Measurements from ENCODE around the gene TMX1. TPM values are rescaled to one million over a fixed set of nuclear protein-coding genes. Genes with fewer than 3 reads are reported as not detected.

TMX1 gene
- total RNA-seq, 4 donors from 2014 or later, result 17.1 to 33.0 (median 21.8) TPM

- Histone ChIP-seq H3K4me3 (no peak overlapping the region), H3K4me1 (peaks cover 23% of the 10 kb centered on the region), H3K27ac (no peak overlapping the region), H3K9me3 (no peaks in the 10 kb centered on the region), H3K27me3 (no peaks in the 10 kb centered on the region), H3K36me3 (peaks cover 17% of the 10 kb centered on the region)
- TF ChIP-seq, protein P1, sequence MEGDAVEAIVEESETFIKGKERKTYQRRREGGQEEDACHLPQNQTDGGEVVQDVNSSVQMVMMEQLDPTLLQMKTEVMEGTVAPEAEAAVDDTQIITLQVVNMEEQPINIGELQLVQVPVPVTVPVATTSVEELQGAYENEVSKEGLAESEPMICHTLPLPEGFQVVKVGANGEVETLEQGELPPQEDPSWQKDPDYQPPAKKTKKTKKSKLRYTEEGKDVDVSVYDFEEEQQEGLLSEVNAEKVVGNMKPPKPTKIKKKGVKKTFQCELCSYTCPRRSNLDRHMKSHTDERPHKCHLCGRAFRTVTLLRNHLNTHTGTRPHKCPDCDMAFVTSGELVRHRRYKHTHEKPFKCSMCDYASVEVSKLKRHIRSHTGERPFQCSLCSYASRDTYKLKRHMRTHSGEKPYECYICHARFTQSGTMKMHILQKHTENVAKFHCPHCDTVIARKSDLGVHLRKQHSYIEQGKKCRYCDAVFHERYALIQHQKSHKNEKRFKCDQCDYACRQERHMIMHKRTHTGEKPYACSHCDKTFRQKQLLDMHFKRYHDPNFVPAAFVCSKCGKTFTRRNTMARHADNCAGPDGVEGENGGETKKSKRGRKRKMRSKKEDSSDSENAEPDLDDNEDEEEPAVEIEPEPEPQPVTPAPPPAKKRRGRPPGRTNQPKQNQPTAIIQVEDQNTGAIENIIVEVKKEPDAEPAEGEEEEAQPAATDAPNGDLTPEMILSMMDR (IDR thresholded peaks at IDR 0.05), result no peak
- TF ChIP-seq EP300 (IDR thresholded peaks at IDR 0.05) (no peak), POLR2AphosphoS5 (IDR thresholded peaks at IDR 0.05) (no peak), POLR2A (IDR thresholded peaks at IDR 0.05) (no peak)
- no peak for DNase-seq (ENCODE audit: low spot score in 2 of 2)
- WGBS, result 95% methylated on average over 5 of the region's 5 CpGs
These were observed 4.5 kb downstream of the TMX1 start for GRCh38 chr14:51244591-51244990.

- H3K9me3 ChIP-seq, result no peaks in the 10 kb centered on the region
- peaks cover 32% of the 10 kb centered on the region for H3K36me3 ChIP-seq
- WGBS, result 73% methylated on average over 4 of the region's 4 CpGs
- TF ChIP-seq, protein P1 (IDR thresholded peaks at IDR 0.05), result no peak
- no peak for TF ChIP-seq EP300 (IDR thresholded peaks at IDR 0.05)
- no peak for TF ChIP-seq POLR2A (IDR thresholded peaks at IDR 0.05)
- no peak for TF ChIP-seq POLR2AphosphoS5 (IDR thresholded peaks at IDR 0.05)
- peaks cover 22% of the 10 kb centered on the region for H3K4me1 ChIP-seq
- DNase-seq (ENCODE audit: low spot score in 2 of 2), result no peak
- no peak overlapping the region for H3K4me3 ChIP-seq
- no peak overlapping the region for H3K27ac ChIP-seq
- no peaks in the 10 kb centered on the region for H3K27me3 ChIP-seq
These were observed 6.0 kb downstream of the TMX1 start for GRCh38 chr14:51246032-51246431.

DNA sequence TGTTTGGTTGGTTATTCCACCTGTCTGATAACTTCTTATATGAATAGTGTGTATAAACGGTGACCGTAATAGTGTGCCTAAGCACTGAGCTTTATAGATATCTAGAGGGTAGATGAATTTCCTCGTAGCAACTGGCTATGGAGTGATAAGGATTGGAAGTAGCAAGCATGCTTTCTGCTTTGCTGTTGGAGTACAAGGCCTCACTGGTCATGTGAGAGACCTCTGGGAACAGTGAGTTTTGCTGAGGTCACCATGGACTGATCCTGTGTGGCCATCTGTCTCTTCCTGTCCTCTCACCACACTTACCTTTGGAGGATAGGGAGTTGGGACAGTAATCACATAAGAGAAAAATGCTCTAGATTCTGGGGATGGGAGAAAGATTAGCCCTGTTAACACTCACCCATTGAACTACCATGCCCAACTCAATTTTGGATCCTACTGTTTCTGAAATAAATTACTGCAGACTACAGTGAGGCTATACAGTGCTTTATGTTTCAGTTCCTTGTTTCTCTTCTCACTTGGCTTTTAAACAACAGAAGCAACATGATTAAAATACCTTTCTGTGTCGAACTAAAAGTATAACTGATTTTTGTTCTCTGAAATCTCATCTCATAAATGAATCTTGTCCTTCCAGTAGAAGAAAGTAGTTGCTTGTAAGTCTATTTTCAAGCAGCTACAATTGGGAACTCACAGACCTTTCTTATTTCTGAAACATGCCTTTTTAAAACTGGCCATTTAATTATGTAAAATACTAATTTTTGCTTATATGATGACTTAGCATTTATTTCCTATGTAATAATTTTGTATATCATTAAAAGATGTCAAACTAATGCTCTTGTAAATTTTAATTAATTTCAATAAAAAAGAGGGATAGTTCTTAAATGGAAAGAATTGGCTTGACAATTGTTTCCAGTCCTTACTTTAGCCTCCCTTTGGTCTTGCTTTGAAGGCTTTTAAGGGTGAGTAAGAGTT, 8.3 kb downstream of the TMX1 start:
- H3K36me3 ChIP-seq, result peaks cover 43% of the 10 kb centered on the region
- no peak overlapping the region for H3K4me3 ChIP-seq
- H3K9me3 ChIP-seq, result no peaks in the 10 kb centered on the region
- TF ChIP-seq EP300 (IDR thresholded peaks at IDR 0.05), result no peak
- TF ChIP-seq POLR2A (IDR thresholded peaks at IDR 0.05), result no peak
- TF ChIP-seq, protein P1 (IDR thresholded peaks at IDR 0.05), result no peak
- 95% methylated on average over 4 of the region's 4 CpGs for WGBS
- no peak overlapping the region for H3K27ac ChIP-seq
- no peak for DNase-seq (ENCODE audit: low spot score in 2 of 2)
- H3K27me3 ChIP-seq, result no peaks in the 10 kb centered on the region
- H3K4me1 ChIP-seq, result peaks cover 16% of the 10 kb centered on the region

GRCh38 chr14:51251486-51251885, 11.4 kb downstream of the TMX1 start:
- TF ChIP-seq POLR2AphosphoS5 (IDR thresholded peaks at IDR 0.05), result no peak
- no peaks in the 10 kb centered on the region for H3K9me3 ChIP-seq
- no peak overlapping the region for H3K4me3 ChIP-seq
- H3K27me3 ChIP-seq, result no peaks in the 10 kb centered on the region
- 71% methylated on average over 4 of the region's 4 CpGs for WGBS
- no peak for DNase-seq (ENCODE audit: low spot score in 2 of 2)
- H3K4me1 ChIP-seq, result peaks cover 13% of the 10 kb centered on the region
- H3K36me3 ChIP-seq, result peaks cover 56% of the 10 kb centered on the region
- no peak overlapping the region for H3K27ac ChIP-seq

- TF ChIP-seq EP300 (IDR thresholded peaks at IDR 0.05), result no peak
- no peak for TF ChIP-seq POLR2A (IDR thresholded peaks at IDR 0.05)
- no peak for TF ChIP-seq POLR2AphosphoS5 (IDR thresholded peaks at IDR 0.05)
- TF ChIP-seq, protein P1 (IDR thresholded peaks at IDR 0.05), result no peak
- no peak for DNase-seq (ENCODE audit: low spot score in 2 of 2)
- Histone ChIP-seq H3K4me1 (peaks cover 13% of the 10 kb centered on the region), H3K27me3 (no peaks in the 10 kb centered on the region), H3K4me3 (no peak overlapping the region), H3K36me3 (peaks cover 56% of the 10 kb centered on the region), H3K9me3 (no peaks in the 10 kb centered on the region), H3K27ac (no peak overlapping the region)
These were observed 13.8 kb downstream of the TMX1 start for GRCh38 chr14:51253880-51254279.

All from suprapubic skin (tissue), 4 donors.